Activated T-helper 1 cell treated with anti-CD3 and anti-CD28 coated beads, Interleukin-12 subunit alpha, Interleukin-12 subunit beta, Interleukin-2, Interleukin-4 antibody, amounts not matched to agents 30 ng/mL and 10 ng/mL and 1 ng/mL, durations not matched to agents 14 hours and 24 hours and 36 hours (primary cell): Measurements from ENCODE around the gene SFXN1. TPM values are rescaled to one million over a fixed set of nuclear protein-coding genes. Genes with fewer than 3 reads are reported as not detected.

ENCODE experiments used
- DNase-seq: peaks from one replicate; pipeline ENCODE4 v3.0.0; 2021; ENCODE audit warnings: low spot score
- H3K27ac Mint-ChIP-seq: one replicate; pipeline ENCODE4 v1.8.0; 2021; ENCODE audit warnings: mild to moderate bottlenecking, mixed read lengths
- H3K27me3 Mint-ChIP-seq: one replicate; pipeline ENCODE4 v1.8.0; 2022; ENCODE audit warnings: mild to moderate bottlenecking, moderate library complexity, mixed read lengths; ENCODE audit not compliant: insufficient read depth
- H3K36me3 Mint-ChIP-seq: one replicate; pipeline ENCODE4 v1.8.0; 2021; ENCODE audit warnings: low read depth, mixed read lengths
- H3K4me1 Mint-ChIP-seq: one replicate; pipeline ENCODE4 v1.8.0; 2021; ENCODE audit warnings: low read depth, mixed read lengths
- H3K4me3 Mint-ChIP-seq: one replicate; pipeline ENCODE4 v1.8.0; 2021; ENCODE audit warnings: mild to moderate bottlenecking, moderate library complexity, mixed read lengths
- H3K9me3 Mint-ChIP-seq: one replicate; pipeline ENCODE4 v1.8.0; 2021; ENCODE audit warnings: mixed read lengths
- intact Hi-C: fragments of 100-400 bp; cut with micrococcal nuclease; formaldehyde crosslinking; loops from one replicate; pipeline ENCODE4 v1.15.1; 2024
- total RNA-seq: library from RNA; stranded (reverse); gene quantifications from 2 replicates; pipeline ENCODE4 v1.2.3, GENCODE V29; 2022

Gene SFXN1
- total RNA-seq, 1 donor from 2014 or later = 394 TPM

- Mint-ChIP-seq H3K4me3 (no peak overlapping the region), H3K27me3 (no peaks in the 10 kb centered on the region), H3K36me3 (peaks cover 13% of the 10 kb centered on the region), H3K27ac (peak overlapping the region; percentile 4), H3K4me1 (peaks cover 66% of the 10 kb centered on the region), H3K9me3 (no peaks in the 10 kb centered on the region)
- DNase-seq = no peak
- intact Hi-C loops = loop anchor here (10.0 kb wide), 1 partner anchor 336 kb away; the partner anchor contains the start of gene CPLX2
Measured at GRCh38 chr5:175538576-175538975, 60.2 kb downstream of the SFXN1 start.

- no peak overlapping the region for H3K27ac Mint-ChIP-seq
- H3K9me3 Mint-ChIP-seq = no peaks in the 10 kb centered on the region
- peaks cover 57% of the 10 kb centered on the region for H3K4me1 Mint-ChIP-seq
- H3K4me3 Mint-ChIP-seq = no peak overlapping the region
- peaks cover 7% of the 10 kb centered on the region for H3K36me3 Mint-ChIP-seq
- no peaks in the 10 kb centered on the region for H3K27me3 Mint-ChIP-seq
- no peak for DNase-seq
- intact Hi-C loops = loop anchor here (10.0 kb wide), 1 partner anchor 335 kb away; the partner anchor contains the start of gene CPLX2
Measured at GRCh38 chr5:175539936-175540335, 61.6 kb downstream of the SFXN1 start.

GRCh38 chr5:175541264-175541663, 62.9 kb downstream of the SFXN1 start:
- no peaks in the 10 kb centered on the region for H3K9me3 Mint-ChIP-seq

GRCh38 chr5:175542232-175542965, 64.0 kb downstream of the SFXN1 start:
- H3K9me3 Mint-ChIP-seq = no peaks in the 10 kb centered on the region
- peak overlapping the region; percentile 56 for H3K27ac Mint-ChIP-seq
- H3K4me1 Mint-ChIP-seq = peaks cover 40% of the 10 kb centered on the region
- no peaks in the 10 kb centered on the region for H3K27me3 Mint-ChIP-seq
- peaks cover 4% of the 10 kb centered on the region for H3K36me3 Mint-ChIP-seq
- peak overlapping the region; percentile 7 for H3K4me3 Mint-ChIP-seq
- peak; percentile 41 for DNase-seq
- intact Hi-C loops = no loop called here

More at GRCh38 chr5:175541264-175541663, 62.9 kb downstream of the SFXN1 start:
- H3K36me3 Mint-ChIP-seq = peaks cover 4% of the 10 kb centered on the region
- no peak overlapping the region for H3K4me3 Mint-ChIP-seq
- H3K27me3 Mint-ChIP-seq = no peaks in the 10 kb centered on the region
- intact Hi-C loops = no loop called here
- H3K27ac Mint-ChIP-seq = no peak overlapping the region
- H3K4me1 Mint-ChIP-seq = peaks cover 43% of the 10 kb centered on the region
- DNase-seq = no peak

- Mint-ChIP-seq H3K27ac (no peak overlapping the region), H3K36me3 (peaks cover 4% of the 10 kb centered on the region), H3K4me3 (no peak overlapping the region), H3K4me1 (peaks cover 40% of the 10 kb centered on the region), H3K27me3 (no peaks in the 10 kb centered on the region), H3K9me3 (no peaks in the 10 kb centered on the region)
- intact Hi-C loops = no loop called here
- no peak for DNase-seq
Measured at GRCh38 chr5:175542966-175543235, 64.5 kb downstream of the SFXN1 start.

- DNase-seq = no peak
- no peak overlapping the region for H3K4me3 Mint-ChIP-seq
- H3K27ac Mint-ChIP-seq = no peak overlapping the region
- no peaks in the 10 kb centered on the region for H3K9me3 Mint-ChIP-seq
- H3K4me1 Mint-ChIP-seq = peaks cover 30% of the 10 kb centered on the region
- H3K36me3 Mint-ChIP-seq = peaks cover 2% of the 10 kb centered on the region
- peaks cover 4% of the 10 kb centered on the region for H3K27me3 Mint-ChIP-seq
- intact Hi-C loops = no loop called here
Measured at GRCh38 chr5:175544108-175544511, 65.8 kb downstream of the SFXN1 start.

GRCh38 chr5:175544586-175544985, 66.2 kb downstream of the SFXN1 start:
- H3K9me3 Mint-ChIP-seq = no peaks in the 10 kb centered on the region
- no peak overlapping the region for H3K27ac Mint-ChIP-seq
- intact Hi-C loops = no loop called here
- peaks cover 2% of the 10 kb centered on the region for H3K36me3 Mint-ChIP-seq
- DNase-seq = no peak
- H3K27me3 Mint-ChIP-seq = peaks cover 4% of the 10 kb centered on the region
- peaks cover 28% of the 10 kb centered on the region for H3K4me1 Mint-ChIP-seq
- no peak overlapping the region for H3K4me3 Mint-ChIP-seq

GRCh38 chr5:175547842-175548241, 69.5 kb downstream of the SFXN1 start:
- DNase-seq = no peak
- intact Hi-C loops = no loop called here
- Mint-ChIP-seq H3K27me3 (peaks cover 18% of the 10 kb centered on the region), H3K27ac (no peak overlapping the region), H3K4me1 (peaks cover 8% of the 10 kb centered on the region), H3K36me3 (no peaks in the 10 kb centered on the region), H3K9me3 (no peaks in the 10 kb centered on the region), H3K4me3 (no peak overlapping the region)

GRCh38 chr5:175548626-175549311, 70.4 kb downstream of the SFXN1 start:
- H3K27me3 Mint-ChIP-seq = peaks cover 18% of the 10 kb centered on the region
- no peaks in the 10 kb centered on the region for H3K36me3 Mint-ChIP-seq
- peaks cover under 1% of the 10 kb centered on the region for H3K4me1 Mint-ChIP-seq
- no peak overlapping the region for H3K4me3 Mint-ChIP-seq
- no peak overlapping the region for H3K27ac Mint-ChIP-seq
- H3K9me3 Mint-ChIP-seq = no peaks in the 10 kb centered on the region
- DNase-seq = no peak
- intact Hi-C loops = no loop called here

- H3K27ac Mint-ChIP-seq = no peak overlapping the region
- no peak for DNase-seq
- no peaks in the 10 kb centered on the region for H3K36me3 Mint-ChIP-seq
- H3K4me3 Mint-ChIP-seq = no peak overlapping the region
- H3K27me3 Mint-ChIP-seq = peaks cover 25% of the 10 kb centered on the region
- no peaks in the 10 kb centered on the region for H3K9me3 Mint-ChIP-seq
- H3K4me1 Mint-ChIP-seq = peaks cover 10% of the 10 kb centered on the region
- intact Hi-C loops = no loop called here
Measured at GRCh38 chr5:175550055-175550805, 71.9 kb downstream of the SFXN1 start.

- no peaks in the 10 kb centered on the region for H3K36me3 Mint-ChIP-seq
- peaks cover 25% of the 10 kb centered on the region for H3K27me3 Mint-ChIP-seq
- H3K4me1 Mint-ChIP-seq = peaks cover 10% of the 10 kb centered on the region
- H3K27ac Mint-ChIP-seq = no peak overlapping the region
- H3K4me3 Mint-ChIP-seq = no peak overlapping the region
- H3K9me3 Mint-ChIP-seq = no peaks in the 10 kb centered on the region
- intact Hi-C loops = no loop called here
- DNase-seq = no peak
Measured at GRCh38 chr5:175551266-175551665, 72.9 kb downstream of the SFXN1 start.

- Mint-ChIP-seq H3K36me3 (no peaks in the 10 kb centered on the region), H3K27me3 (peaks cover 22% of the 10 kb centered on the region), H3K27ac (no peak overlapping the region), H3K9me3 (no peaks in the 10 kb centered on the region), H3K4me3 (no peak overlapping the region), H3K4me1 (peaks cover 10% of the 10 kb centered on the region)
- intact Hi-C loops = no loop called here
- DNase-seq = no peak
Measured at GRCh38 chr5:175554296-175554695, 75.9 kb downstream of the SFXN1 start.
